GM19099 (cell line): ENCODE measurements around the gene FGF14.

Experiments used
- POLR2A ChIP-seq: IDR thresholded peaks from 3 replicates; pipeline ENCODE4 v1.6.1; 2011; ENCODE audit warnings: low read depth; ENCODE audit not compliant: insufficient read length; ENCODE audit errors: extremely low read depth

The FGF14 gene

GRCh38 chr13:102220681-102221228, 181.1 kb downstream of the FGF14 start:
- no peak for TF ChIP-seq POLR2A

- no peak for TF ChIP-seq POLR2A
Observed at GRCh38 chr13:102214956-102215355, 186.9 kb downstream of the FGF14 start.

DNA sequence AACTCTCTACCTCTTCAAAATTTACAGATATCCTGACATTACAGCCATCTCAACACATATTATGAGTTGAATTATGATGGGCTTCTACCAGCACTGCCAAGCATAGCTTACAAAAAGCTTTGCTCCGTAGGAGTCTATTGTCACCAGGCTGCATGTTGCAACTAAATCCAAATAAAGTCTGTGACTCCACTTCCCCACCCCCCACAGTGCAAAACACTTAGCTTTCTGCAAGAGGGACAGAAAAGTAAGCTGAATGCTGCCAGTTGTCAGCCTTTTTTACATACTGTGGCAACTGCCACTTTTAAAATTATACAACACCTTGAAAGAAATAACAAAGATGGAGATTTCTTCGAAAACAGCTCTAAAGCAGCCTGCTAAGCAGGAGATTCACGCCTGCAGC, 189.1 kb downstream of the FGF14 start:
- no peak for TF ChIP-seq POLR2A

GRCh38 chr13:102208347-102208746, 193.5 kb downstream of the FGF14 start:
- no peak for TF ChIP-seq POLR2A

- no peak for TF ChIP-seq POLR2A
Observed at GRCh38 chr13:102207680-102208342, 194.0 kb downstream of the FGF14 start.

- no peak for TF ChIP-seq POLR2A
Observed at GRCh38 chr13:102203718-102204117, 198.1 kb downstream of the FGF14 start.

GRCh38 chr13:102198418-102199311, 203.2 kb downstream of the FGF14 start:
- TF ChIP-seq POLR2A = no peak

GRCh38 chr13:102197193-102197592, 204.7 kb downstream of the FGF14 start:
- TF ChIP-seq POLR2A = no peak

GRCh38 chr13:102195566-102196462, 206.0 kb downstream of the FGF14 start:
- no peak for TF ChIP-seq POLR2A

DNA sequence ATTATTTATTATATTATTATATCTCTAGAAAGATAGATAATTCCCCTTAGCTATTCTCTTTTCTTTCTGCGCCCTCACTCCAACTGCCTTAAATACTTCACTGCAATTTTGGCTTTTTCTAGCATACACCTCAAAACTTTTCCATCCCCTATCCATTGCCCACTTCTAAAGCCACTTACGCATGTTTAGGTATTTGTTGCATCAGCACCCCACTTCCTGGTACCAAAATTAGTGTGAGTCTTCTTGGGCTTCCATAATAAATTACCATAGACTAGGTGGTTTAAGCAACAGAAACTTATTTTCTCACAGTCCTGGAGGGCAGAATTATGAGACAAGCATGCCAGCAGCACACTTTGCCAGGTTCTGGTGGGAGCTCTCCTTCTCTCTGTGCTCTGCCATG, 209.0 kb downstream of the FGF14 start:
- TF ChIP-seq POLR2A = no peak

DNA sequence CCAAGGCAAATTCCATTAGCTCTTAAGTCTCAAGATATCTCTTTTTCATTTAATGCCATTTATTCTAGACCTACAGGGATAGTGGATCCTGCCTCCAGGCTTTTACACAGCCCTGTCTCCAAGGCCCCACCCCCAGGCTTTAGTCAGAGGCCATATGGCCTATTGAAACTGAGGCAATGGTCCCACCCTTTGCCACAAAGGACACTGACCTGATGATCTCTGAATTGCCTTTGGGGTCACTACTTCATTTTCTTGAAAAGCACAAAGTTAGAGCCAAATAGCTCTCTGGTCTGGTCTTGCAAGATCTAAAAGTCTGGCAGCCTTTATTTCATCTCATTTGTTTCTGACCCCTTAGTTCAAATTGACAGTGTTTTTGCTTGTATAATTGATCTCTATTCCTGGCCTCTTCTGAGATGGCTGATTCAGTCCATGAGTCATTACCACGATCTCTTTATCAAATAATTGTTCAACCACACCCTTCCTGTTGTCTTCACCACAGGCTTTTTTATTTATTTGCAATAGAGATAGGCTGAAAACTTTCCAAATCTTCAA, 209.8 kb downstream of the FGF14 start:
- no peak for TF ChIP-seq POLR2A

- TF ChIP-seq POLR2A = no peak
Observed at GRCh38 chr13:102190930-102191329, 210.9 kb downstream of the FGF14 start.

DNA sequence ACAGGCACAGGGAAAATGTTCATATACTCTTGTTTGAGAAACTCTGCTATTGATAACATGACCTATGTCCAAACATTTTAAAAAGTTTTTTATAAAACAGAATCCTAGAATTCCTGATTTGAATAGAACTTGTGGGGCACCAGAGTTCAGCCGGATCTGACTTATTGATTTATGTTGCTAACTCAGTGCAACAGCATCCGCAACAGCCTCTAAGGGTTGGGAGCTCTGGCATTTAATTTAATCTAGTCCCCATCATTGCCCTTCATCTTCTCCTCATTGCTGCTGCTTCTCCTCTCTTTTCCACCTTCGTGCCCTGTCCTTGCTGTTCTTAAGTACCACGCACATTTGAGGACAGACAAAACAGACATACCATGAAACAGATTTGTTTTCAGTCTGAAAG, 214.5 kb downstream of the FGF14 start:
- no peak for TF ChIP-seq POLR2A

GRCh38 chr13:102185375-102185984, 216.4 kb downstream of the FGF14 start:
- no peak for TF ChIP-seq POLR2A
